ENCODE measurements around the gene DLEC1. TPM values are rescaled to one million over a fixed set of nuclear protein-coding genes. Genes with fewer than 3 reads are reported as not detected.

DLEC1 gene
- total and polyA plus RNA-seq, 9 of the 15 experiments (the other 6 are each of a cell fraction or from before 2014, with no cell fraction given), result 0.07 to 0.08 TPM; not detected in 7

DNA sequence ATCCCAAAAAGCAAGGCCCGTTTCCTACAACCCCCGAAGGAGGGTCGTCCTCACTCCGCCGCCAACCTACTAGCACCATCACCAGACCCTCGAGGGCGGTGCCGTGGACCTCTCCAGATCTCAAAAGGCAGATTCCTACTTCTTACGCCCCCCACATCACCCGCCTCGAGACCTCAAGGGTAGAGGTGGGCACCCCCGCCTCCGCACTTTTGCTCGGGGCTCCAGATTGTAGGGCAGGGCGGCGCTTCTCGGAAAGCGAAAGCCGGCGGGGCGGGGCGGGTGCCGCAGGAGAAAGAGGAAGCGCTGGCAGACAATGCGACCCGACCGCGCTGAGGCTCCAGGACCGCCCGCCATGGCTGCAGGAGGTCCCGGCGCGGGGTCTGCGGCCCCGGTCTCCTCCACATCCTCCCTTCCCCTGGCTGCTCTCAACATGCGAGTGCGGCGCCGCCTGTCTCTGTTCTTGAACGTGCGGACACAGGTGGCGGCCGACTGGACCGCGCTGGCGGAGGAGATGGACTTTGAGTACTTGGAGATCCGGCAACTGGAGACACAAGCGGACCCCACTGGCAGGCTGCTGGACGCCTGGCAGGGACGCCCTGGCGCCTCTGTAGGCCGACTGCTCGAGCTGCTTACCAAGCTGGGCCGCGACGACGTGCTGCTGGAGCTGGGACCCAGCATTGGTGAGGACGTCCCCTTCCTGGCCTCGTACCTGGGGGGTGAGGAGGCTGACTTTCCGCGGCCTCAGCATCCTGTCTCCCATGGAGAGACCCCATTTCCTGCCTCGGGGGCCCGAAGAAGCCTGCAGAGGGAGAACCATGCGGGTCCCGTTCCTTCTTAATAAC is 99.6 kb downstream of the DLEC1 start, which contains the start of gene MYD88 (continued):
- TF ChIP-seq GTF2A2 (tag; IDR thresholded peaks at IDR 0.05), result 0 out of 2 replicates have a peak, but pooled peaks have one; percentile 20
- no peak for TF ChIP-seq HDAC3 (IDR thresholded peaks at IDR 0.05; ENCODE audit: borderline replicate concordance, partially characterized antibody)
- TF ChIP-seq, protein P1, sequence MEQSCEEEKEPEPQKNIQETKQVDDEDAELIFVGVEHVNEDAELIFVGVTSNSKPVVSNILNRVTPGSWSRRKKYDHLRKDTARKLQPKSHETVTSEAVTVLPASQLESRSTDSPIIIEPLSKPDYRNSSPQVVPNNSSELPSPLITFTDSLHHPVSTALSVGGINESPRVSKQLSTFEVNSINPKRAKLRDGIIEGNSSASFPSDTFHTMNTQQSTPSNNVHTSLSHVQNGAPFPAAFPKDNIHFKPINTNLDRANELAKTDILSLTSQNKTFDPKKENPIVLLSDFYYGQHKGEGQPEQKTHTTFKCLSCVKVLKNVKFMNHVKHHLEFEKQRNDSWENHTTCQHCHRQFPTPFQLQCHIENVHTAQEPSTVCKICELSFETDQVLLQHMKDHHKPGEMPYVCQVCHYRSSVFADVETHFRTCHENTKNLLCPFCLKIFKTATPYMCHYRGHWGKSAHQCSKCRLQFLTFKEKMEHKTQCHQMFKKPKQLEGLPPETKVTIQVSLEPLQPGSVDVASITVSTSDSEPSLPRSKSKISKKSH (CRISPR knock-in tag; IDR thresholded peaks at IDR 0.05), result no peak
- no peak for TF ChIP-seq CHD4 (IDR thresholded peaks at IDR 0.05; ENCODE audit: insufficient read depth, insufficient replicate concordance, low read depth, low read length, poor library complexity, severe bottlenecking)
- 0 out of 2 replicates have a peak, but pooled peaks have one; percentile 16 for TF ChIP-seq SREBF1 (IDR thresholded peaks at IDR 0.05; ENCODE audit: borderline replicate concordance, low read depth, low read length)
- peak; percentile 73 for TF ChIP-seq TBP (optimal IDR thresholded peaks at IDR 0.05; ENCODE audit: low read depth, low read length)
- TF ChIP-seq SMAD4 (CRISPR knock-in tag; conservative IDR thresholded peaks at IDR 0.05), result peak; percentile 67; the same call in 1 of the 2 replicates
- TF ChIP-seq ZSCAN29 (IDR thresholded peaks at IDR 0.05), result no peak
- no peak for TF ChIP-seq CHD2 (IDR thresholded peaks at IDR 0.05; ENCODE audit: low read depth, low read length)
- TF ChIP-seq NFE2 (IDR thresholded peaks at IDR 0.05; ENCODE audit: low read depth), result no peak
- TF ChIP-seq ZFPM2 (CRISPR knock-in tag; IDR thresholded peaks at IDR 0.05), result no peak
- TF ChIP-seq MBD2 (IDR thresholded peaks at IDR 0.05; ENCODE audit: borderline replicate concordance, low read depth), result peak; percentile 10; the same call in 1 of the 2 replicates
- TF ChIP-seq ZNF79 (CRISPR knock-in tag; IDR thresholded peaks at IDR 0.05; ENCODE audit: low read depth), result no peak
- 0 out of 2 replicates have a peak, but pooled peaks have one; percentile 7 for TF ChIP-seq ZNF76 (CRISPR knock-in tag; IDR thresholded peaks at IDR 0.05; ENCODE audit: borderline replicate concordance)
- TF ChIP-seq HDAC2 (IDR thresholded peaks at IDR 0.05), result no peak; the same call in 1 of the 2 replicates
- TF ChIP-seq, protein P2, sequence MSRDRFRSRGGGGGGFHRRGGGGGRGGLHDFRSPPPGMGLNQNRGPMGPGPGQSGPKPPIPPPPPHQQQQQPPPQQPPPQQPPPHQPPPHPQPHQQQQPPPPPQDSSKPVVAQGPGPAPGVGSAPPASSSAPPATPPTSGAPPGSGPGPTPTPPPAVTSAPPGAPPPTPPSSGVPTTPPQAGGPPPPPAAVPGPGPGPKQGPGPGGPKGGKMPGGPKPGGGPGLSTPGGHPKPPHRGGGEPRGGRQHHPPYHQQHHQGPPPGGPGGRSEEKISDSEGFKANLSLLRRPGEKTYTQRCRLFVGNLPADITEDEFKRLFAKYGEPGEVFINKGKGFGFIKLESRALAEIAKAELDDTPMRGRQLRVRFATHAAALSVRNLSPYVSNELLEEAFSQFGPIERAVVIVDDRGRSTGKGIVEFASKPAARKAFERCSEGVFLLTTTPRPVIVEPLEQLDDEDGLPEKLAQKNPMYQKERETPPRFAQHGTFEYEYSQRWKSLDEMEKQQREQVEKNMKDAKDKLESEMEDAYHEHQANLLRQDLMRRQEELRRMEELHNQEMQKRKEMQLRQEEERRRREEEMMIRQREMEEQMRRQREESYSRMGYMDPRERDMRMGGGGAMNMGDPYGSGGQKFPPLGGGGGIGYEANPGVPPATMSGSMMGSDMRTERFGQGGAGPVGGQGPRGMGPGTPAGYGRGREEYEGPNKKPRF (IDR thresholded peaks at IDR 0.05; ENCODE audit: low read depth, low read length), result no peak
- no peak for TF ChIP-seq BRD4 (IDR thresholded peaks at IDR 0.05)
- no peak for TF ChIP-seq BHLHE40 (IDR thresholded peaks at IDR 0.05; ENCODE audit: low read length)
- peak; percentile 28; the same call in 1 of the 2 replicates for TF ChIP-seq SIN3B (IDR thresholded peaks at IDR 0.05; ENCODE audit: low read depth)
- TF ChIP-seq TAF7 (tag; IDR thresholded peaks at IDR 0.05), result peak; percentile 88
- TF ChIP-seq ETV1 (tag; conservative IDR thresholded peaks at IDR 0.05; ENCODE audit: low read depth), result peak; percentile 37; the same call in 1 of the 2 replicates
- TF ChIP-seq ZNF146 (CRISPR knock-in tag; IDR thresholded peaks at IDR 0.05; ENCODE audit: unreplicated experiment), result no peak
- TF ChIP-seq ZNF232 (CRISPR knock-in tag; IDR thresholded peaks at IDR 0.05), result no peak; the same call in 1 of the 2 replicates
- TF ChIP-seq MAZ (CRISPR knock-in tag; conservative IDR thresholded peaks at IDR 0.05 in 1 of 2, IDR thresholded peaks at IDR 0.05 in 1 of 2), result peak; percentile 64 to 86
